ENCODE results near the gene KRTAP1-5.
"Not testable (repeated sequence)": the region's sequence is repeated elsewhere in the genome, so short reads cannot be mapped to it uniquely, and the experiment has no call there.

The KRTAP1-5 gene

DNA sequence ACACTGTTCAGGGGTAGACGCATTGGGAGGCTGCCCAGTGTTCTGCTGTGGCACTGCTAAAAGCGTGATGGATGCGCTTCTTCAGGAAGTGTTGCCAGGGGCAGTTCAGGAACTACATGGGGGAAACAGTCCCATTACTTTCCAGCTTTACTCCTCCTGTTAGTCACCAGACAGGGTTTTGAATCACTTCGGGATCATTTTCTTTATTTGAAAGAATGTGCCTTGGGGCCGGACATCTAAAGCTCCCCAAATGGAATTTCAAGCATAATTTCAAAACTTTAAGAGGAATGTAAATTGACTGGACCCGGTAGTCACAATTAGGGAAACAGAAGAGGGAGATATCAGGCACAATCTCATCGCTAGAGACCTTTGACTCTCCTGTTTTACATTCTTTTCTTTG is 21.4 kb upstream of the KRTAP1-5 start:
- no peak for DNase-seq (ENCODE audit: low read depth in 3 of 3)

DNA sequence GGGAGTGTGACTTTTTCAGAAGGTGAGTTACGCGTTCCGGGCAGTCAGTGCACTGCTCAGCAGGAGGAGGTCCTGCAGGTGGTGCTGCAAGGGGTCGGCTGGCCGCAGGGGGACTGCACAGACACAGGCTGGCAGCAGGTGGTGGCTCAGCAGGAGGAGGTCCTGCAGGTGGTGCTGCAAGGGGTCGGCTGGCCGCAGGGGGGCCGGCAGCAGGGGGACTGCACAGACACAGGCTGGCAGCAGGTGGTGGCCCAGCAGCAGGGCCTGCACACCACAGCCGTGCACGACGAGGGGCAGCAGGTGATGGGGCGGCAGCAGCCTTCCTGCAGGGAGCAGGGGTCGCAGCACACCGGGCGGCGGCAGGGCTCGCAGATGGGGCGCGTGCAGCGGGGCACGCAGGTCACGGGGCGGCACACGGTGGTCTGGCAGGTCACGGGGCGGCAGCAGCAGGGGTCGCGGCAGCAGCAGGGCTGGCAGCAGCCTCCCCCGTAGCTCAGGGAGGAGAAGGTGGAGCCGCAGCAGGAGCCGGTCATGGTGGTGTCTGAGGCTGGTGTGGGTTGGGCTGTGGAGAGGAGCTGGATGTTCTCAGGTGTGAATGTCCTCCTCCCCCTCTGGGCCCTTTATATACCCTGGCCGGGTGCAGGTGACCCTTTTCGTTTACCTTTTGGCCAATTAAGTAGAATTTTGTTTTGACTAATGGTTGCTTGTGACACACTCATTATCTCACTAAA is 19.9 kb upstream of the KRTAP1-5 start, which contains the start of gene KRTAP2-1:
Gene KRTAP2-1, minus strand, starts transcription at position 582 of the 731 bp plus-strand sequence. Its CDS starts 49 bp downstream, at position 533.
- not testable (repeated sequence) for DNase-seq (ENCODE audit: low read depth in 3 of 3)

DNA sequence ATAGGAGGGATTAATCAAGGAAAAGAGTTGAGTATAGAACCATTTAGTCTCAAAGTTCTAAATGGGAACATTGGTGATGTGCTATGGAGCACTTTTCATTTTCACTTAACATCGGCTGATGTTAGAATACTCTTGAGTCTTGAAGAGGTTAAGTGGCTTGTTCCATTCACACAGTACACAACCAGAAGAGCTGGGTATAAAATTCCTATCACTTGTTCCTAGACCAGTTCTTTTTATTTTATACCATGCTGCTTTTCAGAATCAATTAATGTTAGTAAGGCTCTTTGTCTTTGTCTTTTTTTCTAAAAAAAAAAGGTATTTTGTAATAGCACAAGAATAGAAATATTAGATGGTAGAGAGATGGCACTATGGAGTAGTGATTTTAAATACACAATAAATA is 15.9 kb upstream of the KRTAP1-5 start:
- DNase-seq (ENCODE audit: low read depth in 3 of 3), result no peak

DNA sequence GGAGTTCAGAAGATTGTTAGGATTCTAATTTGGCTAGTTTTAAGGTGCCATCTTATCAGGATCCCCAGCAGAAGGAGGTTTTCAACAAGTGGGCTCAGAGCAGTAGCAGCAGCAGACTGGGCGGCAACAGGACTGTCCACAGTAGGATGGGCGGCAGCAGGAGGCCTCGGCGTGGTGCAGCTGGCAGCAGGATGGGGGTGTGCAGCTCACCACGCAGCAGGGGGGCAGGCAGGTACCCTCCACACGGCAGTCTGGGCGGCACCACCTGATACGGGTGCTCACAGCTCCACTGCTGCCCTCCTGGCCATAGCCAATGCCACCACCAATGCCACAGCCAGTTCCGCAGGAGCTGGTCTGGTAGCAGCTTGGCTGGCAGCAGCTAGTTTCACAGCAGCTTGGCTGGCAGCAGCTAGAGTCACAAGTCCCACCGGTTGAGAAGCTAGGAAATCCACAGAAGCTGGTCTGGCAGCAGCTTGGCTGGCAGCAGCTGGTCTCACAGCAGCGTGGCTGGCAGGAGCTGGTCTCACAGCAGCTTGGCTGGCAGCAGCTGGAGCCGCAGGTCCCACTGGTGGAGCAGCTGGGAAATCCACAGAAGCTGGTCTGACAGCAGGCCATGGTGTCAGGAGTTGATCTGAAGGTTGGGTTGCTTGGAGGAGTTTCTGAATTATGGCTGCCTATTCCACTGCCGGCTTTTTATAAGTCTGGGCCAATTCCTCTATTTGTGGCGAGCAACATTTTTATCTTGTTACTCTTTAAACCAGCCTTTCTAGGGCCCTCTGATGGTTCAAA is 14.0 kb upstream of the KRTAP1-5 start, which contains the start of gene KRTAP1-1:
Gene KRTAP1-1, minus strand, starts transcription at position 668 of the 789 bp plus-strand sequence. Its CDS starts 53 bp downstream, at position 615.
- DNase-seq (ENCODE audit: low read depth in 3 of 3), result not testable (repeated sequence)

DNA sequence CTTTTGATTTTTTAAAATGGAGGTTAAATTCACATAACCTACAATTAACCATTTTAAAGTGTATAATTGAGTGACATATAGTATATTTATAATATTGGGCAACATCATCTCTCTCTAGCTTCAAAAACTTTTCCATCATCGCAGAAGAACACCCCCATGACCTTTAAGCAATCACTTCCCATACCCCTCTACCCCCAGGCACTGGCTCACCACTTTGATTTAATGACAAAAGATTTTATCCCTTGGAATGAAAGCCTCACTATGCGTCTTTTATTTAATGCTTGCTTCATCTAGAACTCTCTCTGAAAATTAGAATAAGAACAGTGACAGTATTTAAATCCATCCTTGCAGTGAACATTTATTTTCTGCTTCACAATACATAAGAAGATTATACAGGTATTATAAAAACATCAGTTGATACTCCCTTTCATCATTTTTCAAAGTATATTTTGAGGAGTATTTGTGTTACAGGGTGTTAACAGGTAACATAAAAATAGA is 10.9 kb upstream of the KRTAP1-5 start:
- no peak for DNase-seq (ENCODE audit: low read depth in 3 of 3)

DNA sequence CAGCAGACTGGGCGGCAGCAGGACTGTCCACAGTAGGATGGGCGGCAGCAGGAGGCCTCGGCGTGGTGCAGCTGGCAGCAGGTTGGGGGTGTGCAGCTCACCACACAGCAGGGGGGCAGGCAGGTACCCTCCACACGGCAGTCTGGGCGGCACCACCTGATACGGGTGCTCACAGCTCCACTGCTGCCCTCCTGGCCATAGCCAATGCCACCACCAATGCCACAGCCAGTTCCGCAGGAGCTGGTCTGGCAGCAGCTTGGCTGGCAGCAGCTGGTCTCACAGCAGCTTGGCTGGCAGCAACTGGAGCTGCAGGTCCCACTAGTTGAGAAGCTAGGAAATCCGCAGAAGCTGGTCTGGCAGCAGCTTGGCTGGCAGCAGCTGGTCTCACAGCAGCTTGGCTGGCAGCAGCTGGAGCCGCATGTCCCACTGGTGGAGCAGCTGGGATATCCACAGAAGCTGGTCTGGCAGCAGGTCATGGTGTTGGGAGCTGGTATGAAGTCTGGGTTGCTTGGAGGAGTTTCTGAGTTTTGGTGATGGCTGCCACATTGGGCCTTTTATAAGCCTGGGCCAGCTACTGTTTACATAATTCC is 7.4 kb upstream of the KRTAP1-5 start, which contains the start of gene KRTAP1-3:
Gene KRTAP1-3, minus strand, starts transcription at position 529 of the 590 bp plus-strand sequence. Its CDS starts 53 bp downstream, at position 476.
- DNase-seq (ENCODE audit: low read depth in 3 of 3), result not testable (repeated sequence)

DNA sequence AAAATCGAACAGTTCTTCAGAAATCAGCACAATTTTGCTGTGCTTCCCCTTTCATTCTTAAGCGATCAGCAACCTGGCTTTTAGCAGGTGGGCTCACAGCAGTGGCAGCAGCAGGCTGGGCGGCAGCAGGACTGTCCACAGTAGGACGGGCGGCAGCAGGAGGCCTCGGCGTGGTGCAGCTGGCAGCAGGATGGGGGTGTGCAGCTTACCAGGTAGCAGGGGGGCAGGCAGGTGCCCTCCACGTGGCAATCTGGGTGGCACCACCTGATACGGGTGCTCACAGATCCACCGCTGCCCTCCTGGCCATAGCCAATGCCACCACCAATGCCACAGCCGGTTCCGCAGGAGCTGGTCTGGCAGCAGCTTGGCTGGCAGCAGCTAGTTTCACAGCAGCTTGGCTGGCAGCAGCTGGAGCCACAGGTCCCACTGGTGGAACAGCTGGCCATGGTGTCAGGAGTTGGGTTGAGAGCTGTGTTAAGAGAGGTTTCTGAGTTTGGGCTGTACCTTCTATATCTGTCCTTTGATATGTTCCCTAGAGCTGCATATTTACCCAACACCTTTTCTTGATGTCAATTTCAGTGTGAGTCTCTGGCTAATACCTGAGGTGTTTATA is 2.7 kb upstream of the KRTAP1-5 start, which contains the start of gene KRTAP1-4:
Gene KRTAP1-4, minus strand, starts transcription at position 563 of the 613 bp plus-strand sequence. Its CDS starts 117 bp downstream, at position 446.
- no peak for DNase-seq (ENCODE audit: low read depth in 3 of 3)

DNA sequence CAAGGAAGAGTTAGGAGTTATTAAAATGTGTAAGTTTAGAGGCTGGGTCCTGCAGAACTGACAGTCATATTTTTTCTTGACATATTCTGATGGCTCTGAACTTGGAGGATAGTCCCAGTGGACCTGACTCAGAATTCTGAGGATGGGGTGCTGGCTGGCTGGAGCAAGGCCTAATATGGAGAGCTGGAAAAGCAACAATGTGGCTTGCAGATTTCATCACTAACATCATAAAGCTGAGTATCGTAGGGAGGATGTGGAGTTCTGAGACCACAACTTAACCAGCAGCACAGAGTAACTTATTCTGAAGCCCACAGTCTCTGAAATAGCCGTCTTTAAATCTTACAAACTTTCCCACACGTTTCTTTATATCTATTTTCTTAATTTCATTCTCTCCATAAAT is 2.3 kb downstream of the KRTAP1-5 start:
- DNase-seq (ENCODE audit: low read depth in 3 of 3), result no peak

DNA sequence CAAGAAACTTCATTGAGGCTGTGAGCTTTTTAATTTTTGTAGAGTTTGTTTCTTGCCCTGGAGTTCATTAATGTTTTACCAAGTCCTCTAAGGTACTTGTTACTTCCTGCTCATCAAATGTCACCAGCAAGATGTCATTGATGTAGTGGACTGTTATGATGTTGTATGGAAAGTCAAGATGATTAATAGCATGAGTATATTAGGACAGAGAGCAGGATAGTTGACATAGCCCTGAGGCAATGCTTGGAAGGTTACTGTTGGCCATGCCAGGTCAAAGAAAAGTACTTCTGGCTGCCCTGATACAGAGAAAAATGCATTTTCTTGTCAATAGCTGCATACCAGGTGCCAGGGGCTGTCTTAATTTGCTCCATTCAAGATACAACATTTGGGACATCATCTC is 6.7 kb downstream of the KRTAP1-5 start:
- DNase-seq (ENCODE audit: low read depth in 3 of 3), result no peak

DNA sequence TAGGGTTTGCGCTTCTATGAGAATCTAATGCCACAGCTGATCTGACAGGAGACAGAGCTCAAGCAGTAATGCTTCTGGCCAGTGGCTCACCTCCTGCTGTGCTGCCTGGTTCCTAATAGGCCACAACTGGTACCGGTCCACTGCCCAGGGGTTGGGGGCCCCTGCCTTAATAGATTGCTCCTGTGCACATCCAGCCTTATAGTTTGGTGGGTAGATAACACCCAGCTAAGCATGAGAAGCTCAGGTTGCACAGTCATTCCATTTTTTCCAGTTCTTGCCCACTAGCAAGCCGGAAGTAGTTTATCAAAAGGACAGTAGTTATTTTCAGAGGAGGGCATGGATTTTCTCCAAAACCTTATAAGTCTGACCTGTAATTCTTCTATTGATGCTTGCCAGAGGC is 7.6 kb downstream of the KRTAP1-5 start:
- no peak for DNase-seq (ENCODE audit: low read depth in 3 of 3)

DNA sequence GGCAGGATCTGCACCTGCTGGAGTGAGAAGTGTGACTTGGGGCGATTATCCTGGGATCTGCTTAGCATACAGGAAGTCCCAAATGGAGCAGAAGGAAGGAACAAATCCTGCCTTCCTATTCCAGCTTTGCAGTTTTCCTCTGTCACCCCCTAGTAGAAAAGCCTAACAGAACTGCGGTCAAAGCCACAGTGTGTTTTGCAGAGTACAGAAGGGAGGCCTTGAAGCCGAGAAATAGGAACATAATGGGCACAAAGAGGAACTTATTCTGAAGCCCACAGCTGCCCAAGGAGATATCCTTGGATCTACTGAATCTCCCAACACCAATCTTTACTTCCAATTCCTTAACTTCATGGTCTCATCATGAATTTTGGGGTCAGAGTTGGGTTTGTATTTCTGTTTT is 8.5 kb downstream of the KRTAP1-5 start:
- no peak for DNase-seq (ENCODE audit: low read depth in 3 of 3)

DNA sequence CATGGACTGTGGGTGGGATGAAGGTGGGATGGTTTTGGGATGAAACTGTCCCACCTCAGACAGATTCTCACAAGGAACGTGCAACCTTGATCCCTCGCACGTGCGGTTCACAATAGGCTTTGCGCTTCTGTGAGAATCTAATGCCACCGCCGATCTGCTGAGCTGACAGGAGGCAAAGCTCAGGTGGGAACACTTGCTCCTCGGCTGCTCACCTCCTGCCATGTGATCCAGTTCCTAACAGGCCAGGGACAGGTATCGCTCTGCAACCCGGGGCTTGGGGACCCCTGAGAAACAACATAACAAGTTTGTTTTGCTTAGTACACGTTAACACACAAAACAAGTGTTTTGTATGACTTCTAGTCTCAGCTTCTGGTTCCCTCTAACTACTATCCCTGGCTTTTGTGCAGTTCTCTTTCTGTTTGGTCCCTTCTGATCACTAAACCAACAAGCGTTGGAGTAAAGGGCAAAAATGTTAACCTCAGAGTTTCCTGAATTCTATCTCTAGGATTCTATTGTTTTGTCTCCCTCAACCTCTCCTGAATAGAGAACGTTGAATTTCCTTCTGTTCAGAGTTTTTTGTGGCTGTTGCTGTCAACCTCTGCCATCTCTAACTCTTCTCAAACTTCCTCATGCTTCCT is 10.3 kb downstream of the KRTAP1-5 start:
- no peak for DNase-seq (ENCODE audit: low read depth in 3 of 3)

DNA sequence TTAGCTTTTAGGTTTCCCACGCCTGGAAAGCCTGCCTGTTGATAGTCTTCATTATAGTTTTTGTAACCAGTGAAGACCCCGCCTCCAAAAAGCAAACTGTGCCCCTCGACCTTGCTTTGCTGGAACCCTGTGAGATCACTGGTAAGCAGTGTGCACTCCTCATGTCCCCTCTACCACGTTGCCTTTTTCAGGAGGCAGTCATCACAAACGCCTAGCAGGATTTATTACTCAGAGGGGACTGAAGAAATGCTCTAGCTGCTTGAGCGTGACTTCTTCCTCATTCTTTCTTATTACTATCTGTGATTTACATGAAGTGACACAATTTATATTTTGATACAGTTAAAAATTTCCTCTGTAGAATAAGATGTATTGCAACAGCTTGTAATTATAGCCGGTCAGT is 11.6 kb downstream of the KRTAP1-5 start:
- no peak for DNase-seq (ENCODE audit: low read depth in 3 of 3)

DNA sequence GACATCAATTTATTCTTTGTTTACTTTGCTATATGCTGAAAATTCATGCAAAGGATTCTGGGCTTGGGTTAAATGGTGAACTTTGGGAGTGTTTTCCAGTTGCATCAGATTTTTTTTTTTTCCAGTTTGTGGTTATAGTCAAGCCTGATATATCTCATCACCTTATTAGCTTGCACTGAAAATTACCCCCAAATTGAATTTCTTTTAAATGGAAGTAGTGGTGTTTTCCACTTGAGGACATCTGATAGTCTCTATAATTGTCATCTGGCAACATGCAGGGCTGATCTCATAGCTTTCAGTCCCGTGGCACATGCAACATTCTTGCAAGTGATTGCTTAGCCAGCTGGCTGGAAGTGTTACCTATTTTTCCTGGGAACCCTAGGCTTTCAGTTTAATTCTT is 13.4 kb downstream of the KRTAP1-5 start:
- no peak for DNase-seq (ENCODE audit: low read depth in 3 of 3)

DNA sequence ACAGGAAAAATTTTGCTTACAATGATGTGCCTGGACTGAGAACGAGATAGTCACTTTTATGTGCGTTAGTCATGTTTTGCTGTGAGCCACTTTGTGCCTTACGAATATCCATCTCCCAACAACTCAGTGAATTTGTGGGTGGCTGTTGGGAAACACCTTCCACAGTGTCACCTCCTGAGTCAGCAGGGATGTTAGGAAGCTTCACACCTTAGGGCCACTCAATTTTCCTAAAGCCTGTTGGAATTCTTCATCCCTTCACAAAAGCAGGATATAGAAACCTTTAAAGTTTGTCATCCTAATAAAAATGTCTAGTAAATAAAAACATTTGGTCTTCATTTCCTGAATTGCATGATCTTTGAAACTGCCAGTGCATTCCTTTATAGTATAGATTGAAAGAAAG is 13.8 kb downstream of the KRTAP1-5 start:
- DNase-seq (ENCODE audit: low read depth in 3 of 3), result no peak

DNA sequence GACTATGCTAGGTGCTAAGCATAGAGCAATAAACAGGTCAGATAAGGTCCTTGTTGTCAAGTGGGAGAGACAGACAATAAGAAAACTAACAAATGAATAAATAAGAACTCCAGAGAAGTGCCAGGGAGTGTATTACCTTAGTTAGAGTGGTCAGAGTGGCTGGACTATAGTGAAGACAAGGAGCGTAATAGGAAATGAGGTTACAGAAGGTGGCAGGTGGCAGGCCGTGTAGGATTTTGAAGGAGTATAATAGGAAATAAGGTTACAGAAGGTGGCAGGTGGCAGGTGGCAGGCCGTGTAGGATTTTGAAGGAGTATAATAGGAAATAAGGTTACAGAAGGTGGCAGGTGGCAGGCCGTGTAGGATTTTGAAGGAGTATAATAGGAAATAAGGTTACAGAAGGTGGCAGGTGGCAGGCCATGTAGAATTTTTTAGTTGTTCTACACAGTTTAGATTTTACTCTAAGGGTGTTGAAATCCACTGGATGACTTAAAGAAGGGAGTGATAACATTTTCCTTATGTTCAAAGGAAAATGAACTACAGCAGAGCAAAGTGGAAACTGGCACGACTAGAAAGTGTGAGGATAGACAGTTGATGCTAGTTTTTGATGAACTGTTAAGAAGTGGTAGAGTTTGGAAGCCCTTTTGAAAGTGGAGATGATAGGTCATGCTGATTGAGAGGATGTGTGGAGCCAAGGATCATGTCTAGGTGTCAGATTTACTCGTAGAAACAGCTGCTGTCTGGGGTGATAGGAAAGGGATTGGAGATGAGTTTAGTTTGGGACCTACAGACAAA is 14.5 kb downstream of the KRTAP1-5 start:
- no peak for DNase-seq (ENCODE audit: low read depth in 3 of 3)

DNA sequence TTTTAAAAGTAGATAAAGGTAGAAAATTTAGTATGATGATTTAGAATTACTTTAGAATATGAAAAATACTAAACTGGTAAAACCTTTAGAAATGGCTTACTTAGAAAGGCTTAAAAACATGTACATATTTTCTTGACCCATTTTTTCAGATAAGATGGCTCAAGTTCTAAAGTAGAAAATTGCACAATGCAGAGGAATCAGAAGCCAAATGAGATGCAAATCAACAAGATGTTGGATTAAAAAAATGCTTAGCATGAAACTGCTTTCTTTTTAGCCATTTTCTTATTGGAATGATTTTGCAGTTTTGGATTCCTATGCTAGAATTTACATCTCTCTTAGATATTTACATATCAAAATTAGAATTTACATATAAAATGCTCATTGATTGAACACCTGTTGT is 16.6 kb downstream of the KRTAP1-5 start:
- DNase-seq (ENCODE audit: low read depth in 3 of 3), result no peak

DNA sequence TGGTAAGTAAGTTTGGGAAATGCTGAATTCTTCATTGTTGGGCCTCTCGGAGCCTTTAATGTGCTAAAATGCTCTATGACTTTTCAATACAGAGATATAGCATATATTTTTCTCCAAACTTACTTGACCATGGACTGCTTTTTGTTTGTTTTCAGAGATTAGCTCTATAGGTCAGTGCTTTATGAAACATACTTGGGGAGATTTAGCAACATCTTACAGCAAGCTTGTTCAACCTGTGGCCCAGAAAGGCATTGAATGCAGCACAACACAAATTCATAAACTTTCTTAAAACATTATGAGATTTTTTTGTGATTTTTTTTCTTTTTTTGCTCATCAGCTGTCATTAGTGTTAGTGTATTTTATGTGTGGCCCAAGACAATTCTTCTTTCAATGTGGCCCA is 17.1 kb downstream of the KRTAP1-5 start:
- DNase-seq (ENCODE audit: low read depth in 3 of 3), result no peak

DNA sequence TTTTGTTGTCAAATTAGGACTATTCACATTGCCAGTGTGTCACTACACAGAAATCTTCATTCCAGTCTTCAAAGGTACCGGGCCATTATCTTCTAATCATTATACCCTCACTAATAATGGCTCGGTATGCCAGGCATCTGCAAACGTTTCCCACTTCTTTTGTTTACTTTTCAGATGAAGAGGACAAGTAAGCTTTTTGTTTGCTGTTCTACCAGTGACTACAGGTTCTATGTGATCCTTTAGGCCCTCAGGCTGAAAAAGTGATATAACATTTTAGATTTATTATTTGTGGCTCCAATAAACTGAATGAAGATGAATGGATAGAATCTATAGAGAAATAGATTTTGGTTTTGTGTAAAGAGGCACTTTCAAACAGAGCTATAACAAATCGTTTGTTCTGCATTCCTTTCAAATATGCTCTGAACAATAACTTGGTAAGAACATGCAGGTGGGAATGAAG is 17.7 kb downstream of the KRTAP1-5 start:
- DNase-seq (ENCODE audit: low read depth in 3 of 3), result no peak

DNA sequence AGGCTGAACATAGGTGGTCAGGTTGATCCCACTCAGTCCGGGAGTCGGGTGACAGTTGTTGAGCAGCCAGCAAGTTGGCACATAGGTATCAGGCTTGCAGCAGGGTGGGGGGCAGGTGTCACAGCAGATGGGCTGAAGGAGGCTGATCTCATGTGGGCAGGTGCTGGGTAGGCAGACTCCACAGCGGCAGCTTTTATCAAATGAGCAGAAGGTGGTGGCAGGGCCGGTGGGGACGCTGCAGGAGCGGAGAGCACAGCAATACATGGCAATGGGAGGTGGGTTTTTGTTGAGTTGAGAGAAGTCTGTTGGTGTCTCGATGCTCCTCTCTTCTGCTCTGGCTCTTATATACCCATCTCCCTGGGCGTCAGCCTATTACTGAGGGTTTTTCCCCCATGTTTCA is 18.2 kb downstream of the KRTAP1-5 start, which contains the start of gene KRTAP3-1:
Gene KRTAP3-1, minus strand, starts transcription at position 318 of the 400 bp plus-strand sequence. Its CDS starts 54 bp downstream, at position 264.
- no peak for DNase-seq (ENCODE audit: low read depth in 3 of 3)
